Stimulated activated CD8-positive, alpha-beta memory T cell treated with anti-CD3 and anti-CD28 coated beads, Interleukin-15, amount 100 ng/mL, for 48 hours (primary cell): ENCODE data around the gene CCRL2.

Experiments
- DNase-seq, 2 donors: peaks; one replicate each; pipeline ENCODE4 v3.0.0-alpha.2; 2020; ENCODE audit warnings: low read depth in 2 of 2

CCRL2 gene

GRCh38 chr3:46456118-46456517, 49.1 kb downstream of the CCRL2 start:
- no peak for DNase-seq
